GM12892 (cell line): ENCODE measurements around the gene SLC24A1.

ENCODE experiments used
- POLR2A ChIP-seq: IDR thresholded peaks from 2 replicates; pipeline ENCODE4 v1.6.1; 2011; ENCODE audit warnings: low read depth, low read length, control low read depth
- POLR2AphosphoS5 ChIP-seq: IDR thresholded peaks from 2 replicates; pipeline ENCODE4 v1.6.1; 2011; ENCODE audit warnings: low read depth, low read length, control low read depth
- TAF1 ChIP-seq: IDR thresholded peaks from 2 replicates; pipeline ENCODE4 v1.6.1; 2011; ENCODE audit warnings: low read depth, mild to moderate bottlenecking, control low read depth, low read length, borderline replicate concordance

DNA sequence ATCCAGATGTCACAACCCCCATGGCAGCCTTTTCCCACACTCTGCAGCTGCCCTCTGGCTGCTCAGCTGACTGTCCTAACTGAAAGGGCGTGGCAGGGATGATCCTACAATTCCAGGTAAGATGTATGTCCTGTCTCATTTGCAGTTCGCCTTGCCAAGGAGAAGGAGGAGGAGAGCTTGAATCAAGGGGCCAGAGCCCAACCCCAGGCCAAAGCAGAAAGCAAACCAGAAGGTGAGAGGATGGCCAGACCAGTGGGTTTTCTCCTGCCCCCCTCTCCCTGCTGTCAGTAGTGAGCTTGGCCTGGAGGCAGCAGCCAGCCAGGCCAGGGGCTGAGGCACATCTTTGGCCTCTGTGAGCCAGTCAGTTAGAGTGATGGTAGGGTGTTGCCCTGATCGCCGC, 22.5 kb downstream of the SLC24A1 start:
- TF ChIP-seq TAF1, result no peak
- TF ChIP-seq POLR2A, result no peak
- TF ChIP-seq POLR2AphosphoS5, result 0 out of 2 replicates have a peak, but pooled peaks have one; percentile 35
